SH-SY5Y (cell line): Measurements from ENCODE around the gene HSPB8.

Source experiments
- GATA2 ChIP-seq: IDR thresholded peaks from 2 replicates; pipeline ENCODE4 v1.6.1; 2011; ENCODE audit warnings: mild to moderate bottlenecking, low read depth, low read length
- GATA3 ChIP-seq: IDR thresholded peaks from 2 replicates; pipeline ENCODE4 v1.6.1; 2011; ENCODE audit warnings: low read depth, mild to moderate bottlenecking, low read length, moderate library complexity

DNA sequence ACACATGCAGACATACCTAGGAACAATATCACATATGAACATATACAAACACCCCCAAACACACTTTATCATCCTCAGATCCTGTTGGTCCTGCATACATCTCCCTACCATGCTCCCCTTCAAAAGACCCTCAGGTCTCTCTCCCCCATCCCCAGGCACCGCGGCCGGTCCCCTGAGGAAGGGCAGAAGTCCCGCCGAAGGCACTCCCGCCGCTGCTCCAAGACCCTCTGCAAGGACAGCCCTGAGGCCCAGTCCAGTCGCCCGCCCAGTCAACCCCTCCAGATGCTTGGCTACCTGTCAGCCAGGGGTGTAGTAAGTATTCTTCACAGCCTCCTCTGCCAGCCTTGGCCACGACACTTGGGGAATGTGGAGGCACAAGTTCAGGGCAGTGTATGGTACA, 48.2 kb upstream of the HSPB8 start:
- no peak for TF ChIP-seq GATA2
- no peak for TF ChIP-seq GATA3
